NCI-H1694 (cell line): ENCODE results near the gene RHBDL3.
"Not testable (repeated sequence)": the region's sequence is repeated elsewhere in the genome, so short reads cannot be mapped to it uniquely, and the experiment has no call there.

Experiments
- DNase-seq: peaks from one replicate; lab custom pipeline; 2025; lab: John Stamatoyannopoulos, UW

Gene RHBDL3

GRCh38 chr17:32265192-32265923 lies at the start of gene RHBDL3:
Gene RHBDL3, plus strand, starts transcription at chr17:32265832. Its CDS starts 358 bp downstream, at chr17:32266190.
- DNase-seq: peak; percentile 34

GRCh38 chr17:32222621-32223020 lies 43.0 kb upstream of the RHBDL3 start:
- DNase-seq: no peak

GRCh38 chr17:32223703-32224102 lies 41.9 kb upstream of the RHBDL3 start:
- no peak for DNase-seq

GRCh38 chr17:32226886-32227285 lies 38.7 kb upstream of the RHBDL3 start:
- DNase-seq: no peak

GRCh38 chr17:32227910-32228309 lies 37.7 kb upstream of the RHBDL3 start:
- DNase-seq: no peak

GRCh38 chr17:32235588-32235987 lies 30.0 kb upstream of the RHBDL3 start:
- DNase-seq: no peak

GRCh38 chr17:32239456-32239855 lies 26.2 kb upstream of the RHBDL3 start:
- no peak for DNase-seq

GRCh38 chr17:32240750-32241149 lies 24.9 kb upstream of the RHBDL3 start:
- no peak for DNase-seq

- DNase-seq: no peak
Observed at GRCh38 chr17:32241640-32242039, 24.0 kb upstream of the RHBDL3 start.

GRCh38 chr17:32249475-32249874 lies 16.2 kb upstream of the RHBDL3 start:
- no peak for DNase-seq

GRCh38 chr17:32253117-32253611 lies 12.5 kb upstream of the RHBDL3 start:
- DNase-seq: peak; percentile 84

- no peak for DNase-seq
Observed at GRCh38 chr17:32256012-32256700, 9.5 kb upstream of the RHBDL3 start.

GRCh38 chr17:32256701-32257019 lies 9.0 kb upstream of the RHBDL3 start:
- no peak for DNase-seq

- DNase-seq: peak; percentile 95
Observed at GRCh38 chr17:32258383-32259140, 7.1 kb upstream of the RHBDL3 start.

- DNase-seq: no peak
Observed at GRCh38 chr17:32259586-32259985, 6.0 kb upstream of the RHBDL3 start.

GRCh38 chr17:32261417-32261736 lies 4.3 kb upstream of the RHBDL3 start:
- DNase-seq: no peak

- no peak for DNase-seq
Observed at GRCh38 chr17:32261936-32262510, 3.6 kb upstream of the RHBDL3 start.

- DNase-seq: not testable (repeated sequence)
Observed at GRCh38 chr17:32263515-32263914, 2.1 kb upstream of the RHBDL3 start.

GRCh38 chr17:32264140-32264799 lies 1.4 kb upstream of the RHBDL3 start:
- DNase-seq: no peak

GRCh38 chr17:32264823-32265191 lies 825 bp upstream of the RHBDL3 start:
- DNase-seq: no peak

- DNase-seq: no peak
Observed at GRCh38 chr17:32266051-32266388, 388 bp downstream of the RHBDL3 start.
